Skin epidermis (tissue), 12 donors: ENCODE measurements around the gene CDX1.
A peak's percentile ranks its signal among the peaks of the same experiment; 100 is the strongest.

Experiments
- H3K27ac ChIP-seq, 21 experiments: fragments of 200-600 bp; sonication (generic) in 11 of 21; one replicate each; pipeline ENCODE4 v1.5.0; 2020; ENCODE audit warnings: mild to moderate bottlenecking in 3 of 21, inconsistent platforms in 2 of 21, moderate library complexity in 2 of 21
- H3K4me3 ChIP-seq, 7 experiments: fragments of 200-600 bp; sonication (generic) in 2 of 7; one replicate each; pipeline ENCODE4 v1.5.0; 2020; ENCODE audit warnings: inconsistent platforms in 2 of 7, mild to moderate bottlenecking in 2 of 7, moderate library complexity in 1 of 7

Gene CDX1

GRCh38 chr5:150166650-150167511, at the start of gene CDX1:
CDX1 (plus strand) TSS chr5:150166778; CDS start chr5:150166877, 99 bp downstream.
- Histone ChIP-seq H3K27ac (no peak within 1 kb of the TSS), H3K4me3 (no peak within 1 kb of the TSS)

GRCh38 chr5:150117945-150118560, 48.5 kb upstream of the CDX1 start:
- Histone ChIP-seq H3K27ac (no peak overlapping the region), H3K4me3 (no peak overlapping the region)

GRCh38 chr5:150118561-150119229, 47.9 kb upstream of the CDX1 start:
- no peak overlapping the region for H3K4me3 ChIP-seq
- no peak overlapping the region for H3K27ac ChIP-seq

GRCh38 chr5:150119421-150120061, 47.0 kb upstream of the CDX1 start:
- Histone ChIP-seq H3K27ac (no peak overlapping the region), H3K4me3 (no peak overlapping the region)

GRCh38 chr5:150120062-150120441, 46.5 kb upstream of the CDX1 start:
- H3K4me3 ChIP-seq: no peak overlapping the region

GRCh38 chr5:150120617-150121447, 45.7 kb upstream of the CDX1 start:
- H3K4me3 ChIP-seq: no peak overlapping the region

More at GRCh38 chr5:150120062-150120441, 46.5 kb upstream of the CDX1 start:
- no peak overlapping the region for H3K27ac ChIP-seq

GRCh38 chr5:150121448-150122157, 45.0 kb upstream of the CDX1 start:
- Histone ChIP-seq H3K4me3 (no peak overlapping the region), H3K27ac (peak overlapping the region in 1 of 21 experiments; percentile 20)

More at GRCh38 chr5:150120617-150121447, 45.7 kb upstream of the CDX1 start:
- H3K27ac ChIP-seq: peak overlapping the region in 2 of 21 experiments; percentile 20 to 28

GRCh38 chr5:150122158-150122510, 44.4 kb upstream of the CDX1 start:
- H3K27ac ChIP-seq: peak overlapping the region in 2 of 21 experiments; percentile 10 to 28

GRCh38 chr5:150122536-150123481, 43.8 kb upstream of the CDX1 start:
- Histone ChIP-seq H3K27ac (peak overlapping the region in 2 of 21 experiments; percentile 10 to 28), H3K4me3 (no peak overlapping the region)

More at GRCh38 chr5:150122158-150122510, 44.4 kb upstream of the CDX1 start:
- no peak overlapping the region for H3K4me3 ChIP-seq

- H3K4me3 ChIP-seq: no peak overlapping the region
Observed at GRCh38 chr5:150123542-150123941, 43.0 kb upstream of the CDX1 start.

GRCh38 chr5:150124111-150124557, 42.4 kb upstream of the CDX1 start:
- Histone ChIP-seq H3K4me3 (no peak overlapping the region), H3K27ac (peak overlapping the region in 5 of 21 experiments; percentile 4 to 49 (median 38))

More at GRCh38 chr5:150123542-150123941, 43.0 kb upstream of the CDX1 start:
- H3K27ac ChIP-seq: peak overlapping the region in 2 of 21 experiments; percentile 23 to 49

- peak overlapping the region in 3 of 21 experiments; percentile 4 to 44 (median 38) for H3K27ac ChIP-seq
- H3K4me3 ChIP-seq: no peak overlapping the region
Observed at GRCh38 chr5:150124596-150124995, 42.0 kb upstream of the CDX1 start.

- H3K27ac ChIP-seq: peak overlapping the region in 1 of 21 experiments; percentile 41
- H3K4me3 ChIP-seq: no peak overlapping the region
Observed at GRCh38 chr5:150125334-150125733, 41.2 kb upstream of the CDX1 start.

GRCh38 chr5:150126199-150126920, 40.2 kb upstream of the CDX1 start:
- Histone ChIP-seq H3K27ac (no peak overlapping the region), H3K4me3 (no peak overlapping the region)

- Histone ChIP-seq H3K27ac (peak overlapping the region in 1 of 21 experiments; percentile 21), H3K4me3 (no peak overlapping the region)
Observed at GRCh38 chr5:150126921-150127265, 39.7 kb upstream of the CDX1 start.

GRCh38 chr5:150129454-150129812, 37.1 kb upstream of the CDX1 start:
- no peak overlapping the region for H3K4me3 ChIP-seq
- peak overlapping the region in 2 of 21 experiments; percentile 8 to 39 for H3K27ac ChIP-seq
